Parathyroid adenoma (tissue), 2 donors: ENCODE data around the gene NDST1.

Experiments
- H2AFZ ChIP-seq: fragments of 300-600 bp; sonication (generic); one replicate; pipeline ENCODE4 v1.7.0; 2017; ENCODE audit warnings: antibody characterized with exemption, mild to moderate bottlenecking
- H3K27ac ChIP-seq: fragments of 300-600 bp; sonication (generic); one replicate; pipeline ENCODE4 v1.7.0; 2017
- H3K27me3 ChIP-seq: fragments of 300-600 bp; sonication (generic); one replicate; pipeline ENCODE4 v1.7.0; 2017; ENCODE audit warnings: low read length; ENCODE audit not compliant: control insufficient read depth, insufficient read depth
- H3K36me3 ChIP-seq: fragments of 300-600 bp; sonication (generic); one replicate; pipeline ENCODE4 v1.7.0; 2017; ENCODE audit warnings: low read length; ENCODE audit not compliant: control insufficient read depth, insufficient read depth
- H3K4me1 ChIP-seq: fragments of 300-600 bp; sonication (generic); one replicate; pipeline ENCODE4 v1.7.0; 2017; ENCODE audit warnings: control low read depth
- H3K4me2 ChIP-seq: fragments of 300-600 bp; sonication (generic); one replicate; pipeline ENCODE4 v1.7.0; 2017; ENCODE audit warnings: low read length
- H3K4me3 ChIP-seq: fragments of 300-600 bp; sonication (generic); one replicate; pipeline ENCODE4 v1.7.0; 2017; ENCODE audit warnings: low read depth, low read length
- H3K79me2 ChIP-seq: fragments of 300-600 bp; sonication (generic); one replicate; pipeline ENCODE4 v1.7.0; 2017; ENCODE audit warnings: control low read depth
- H3K9ac ChIP-seq: fragments of 300-600 bp; sonication (generic); one replicate; pipeline ENCODE4 v1.7.0; 2017; ENCODE audit warnings: mild to moderate bottlenecking
- H3K9me3 ChIP-seq: fragments of 300-600 bp; sonication (generic); one replicate; pipeline ENCODE4 v1.7.0; 2017; ENCODE audit warnings: low read length; ENCODE audit not compliant: control insufficient read depth
- CTCF ChIP-seq: fragments of 300-600 bp; sonication (generic); IDR thresholded peaks from one replicate; pipeline ENCODE4 v1.7.0; 2017; ENCODE audit warnings: antibody characterized with exemption, mild to moderate bottlenecking
- donor health status: primary hyperparathyroidism.

Gene NDST1

GRCh38 chr5:150551066-150551465, 43.1 kb downstream of the NDST1 start:
- no peak overlapping the region for H3K27ac ChIP-seq

GRCh38 chr5:150553402-150553801, 45.5 kb downstream of the NDST1 start:
- TF ChIP-seq CTCF: no peak
- Histone ChIP-seq H3K36me3 (no peaks in the 10 kb centered on the region), H2AFZ (no peak overlapping the region)

More at GRCh38 chr5:150551066-150551465, 43.1 kb downstream of the NDST1 start:
- no peaks in the 10 kb centered on the region for H3K79me2 ChIP-seq
- H3K36me3 ChIP-seq: no peaks in the 10 kb centered on the region
- H2AFZ ChIP-seq: no peak overlapping the region
- no peaks in the 10 kb centered on the region for H3K9me3 ChIP-seq
- TF ChIP-seq CTCF: no peak
- H3K4me2 ChIP-seq: no peak overlapping the region
- no peak overlapping the region for H3K4me3 ChIP-seq
- H3K4me1 ChIP-seq: no peaks in the 10 kb centered on the region
- H3K9ac ChIP-seq: no peak overlapping the region
- H3K27me3 ChIP-seq: no peaks in the 10 kb centered on the region

DNA sequence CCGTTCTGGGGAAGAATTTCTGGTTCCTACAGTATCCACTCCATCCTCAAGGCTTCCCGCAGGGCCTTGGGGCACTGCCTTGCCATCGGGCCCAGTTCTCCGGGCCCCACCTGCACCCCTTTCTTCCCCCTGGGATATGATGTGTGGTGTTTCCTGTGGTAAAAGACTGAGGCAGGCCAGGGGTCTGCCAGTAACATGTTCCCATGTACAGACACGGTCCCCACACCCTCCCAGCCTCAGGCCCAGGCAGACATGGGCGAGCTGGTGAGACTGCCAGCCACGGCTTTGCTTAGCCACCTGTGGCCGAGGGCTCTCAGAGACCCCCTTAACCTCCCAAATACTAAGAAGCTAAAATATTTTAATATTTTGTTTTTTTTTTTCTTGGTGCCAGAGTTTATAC, 46.0 kb downstream of the NDST1 start:
- Histone ChIP-seq H3K79me2 (no peaks in the 10 kb centered on the region), H2AFZ (no peak overlapping the region), H3K36me3 (no peaks in the 10 kb centered on the region), H3K4me1 (no peaks in the 10 kb centered on the region), H3K9ac (no peak overlapping the region), H3K4me3 (no peak overlapping the region), H3K27ac (no peak overlapping the region), H3K4me2 (no peak overlapping the region), H3K27me3 (no peaks in the 10 kb centered on the region), H3K9me3 (no peaks in the 10 kb centered on the region)
- TF ChIP-seq CTCF: no peak

More at GRCh38 chr5:150553402-150553801, 45.5 kb downstream of the NDST1 start:
- H3K4me3 ChIP-seq: no peak overlapping the region
- H3K9ac ChIP-seq: no peak overlapping the region
- no peak overlapping the region for H3K4me2 ChIP-seq
- H3K27ac ChIP-seq: no peak overlapping the region
- no peaks in the 10 kb centered on the region for H3K9me3 ChIP-seq
- no peaks in the 10 kb centered on the region for H3K4me1 ChIP-seq
- no peaks in the 10 kb centered on the region for H3K27me3 ChIP-seq
- H3K79me2 ChIP-seq: no peaks in the 10 kb centered on the region

- TF ChIP-seq CTCF: no peak
- Histone ChIP-seq H3K79me2 (no peaks in the 10 kb centered on the region), H3K9me3 (no peaks in the 10 kb centered on the region), H3K27me3 (no peaks in the 10 kb centered on the region), H3K27ac (no peak overlapping the region), H2AFZ (no peak overlapping the region), H3K36me3 (no peaks in the 10 kb centered on the region), H3K4me1 (no peaks in the 10 kb centered on the region), H3K4me3 (no peak overlapping the region), H3K9ac (no peak overlapping the region), H3K4me2 (no peak overlapping the region)
These were observed 46.9 kb downstream of the NDST1 start for GRCh38 chr5:150554857-150555256.

DNA sequence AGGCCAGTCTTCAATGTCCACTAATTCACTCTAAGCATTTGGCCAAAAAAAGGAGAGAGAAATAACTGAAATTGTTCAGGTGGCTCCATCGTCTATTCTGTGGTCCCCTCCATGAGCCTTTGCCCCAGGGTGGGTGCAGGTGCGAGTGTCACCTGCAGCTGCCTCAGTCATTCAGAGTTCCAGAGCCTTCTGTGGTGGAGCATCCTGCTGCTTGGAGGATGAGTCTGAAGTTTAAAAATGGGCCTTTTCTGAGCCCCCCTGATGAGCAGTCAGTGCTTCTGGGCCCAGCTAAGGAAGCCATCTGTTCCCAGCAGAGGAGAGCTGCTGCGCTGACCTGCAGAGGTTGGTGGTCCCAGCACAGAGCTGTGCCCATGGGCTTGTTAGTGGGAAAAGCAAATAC, 48.2 kb downstream of the NDST1 start:
- Histone ChIP-seq H3K9me3 (no peaks in the 10 kb centered on the region), H3K4me3 (no peak overlapping the region), H3K4me1 (no peaks in the 10 kb centered on the region), H3K4me2 (no peak overlapping the region), H3K79me2 (no peaks in the 10 kb centered on the region), H2AFZ (no peak overlapping the region), H3K27ac (no peak overlapping the region), H3K9ac (no peak overlapping the region), H3K27me3 (no peaks in the 10 kb centered on the region), H3K36me3 (no peaks in the 10 kb centered on the region)
- no peak for TF ChIP-seq CTCF
